HepG2 (cell line): ENCODE data around the gene NUP107. TPM values are rescaled to one million over a fixed set of nuclear protein-coding genes. Genes with fewer than 3 reads are reported as not detected.

ENCODE experiments used
- ATAC-seq: fragments of 200-7000 bp; cut with Tn5 transposase; 3 replicates; pipeline ENCODE4 v1.9.1; 2020; ENCODE audit warnings: mild to moderate bottlenecking, moderate library complexity
- BruUV-seq: library from RNA; stranded (reverse); fragments of 400-500 nt; replicated peaks from 2 replicates; lab custom pipeline; 2021; lab: Mats Ljungman, UMichigan
- CTCF ChIA-PET: fragments of 300-600 bp; formaldehyde crosslinking; extraction: SDS; loops from one replicate; lab custom pipeline; 2021; ENCODE audit warnings: low total read pairs, inconsistent platforms, low intra/inter-chr PET ratio; lab: Yijun Ruan, JAX
- POLR2A ChIA-PET: fragments of 350-600 bp; sonication (Branson Sonifier 250); formaldehyde crosslinking; loops from one replicate; lab custom pipeline; 2020; ENCODE audit warnings: antibody characterized with exemption, inconsistent platforms; lab: Yijun Ruan, JAX
- DNase-seq: peaks from one replicate; pipeline ENCODE4 v3.0.0-alpha.2; 2015; ENCODE audit warnings: low spot score
- FAIRE-seq: peaks from 3 replicates; lab custom pipeline; 2011; peaks lifted over from hg19 to GRCh38; lab: Jason Lieb, UNC
- H2AFZ ChIP-seq: one replicate; pipeline ENCODE4 v1.6.1; 2011; ENCODE audit warnings: low read length, inconsistent platforms
- H3K27ac ChIP-seq: fragments of 300-600 bp; 3 replicates; pipeline ENCODE4 v1.8.0; 2011; ENCODE audit warnings: mixed run types, mild to moderate bottlenecking, mixed read lengths, low read length, inconsistent platforms; ENCODE audit not compliant: insufficient read depth; ENCODE audit errors: extremely low read length
- H3K27me3 ChIP-seq, 2 experiments: fragments of 200-600 bp in 1 of 2; 2 replicates in 1 of 2; 3 replicates in 1 of 2; pipeline versions ENCODE4 v1.6.0 to v1.8.0; 2011; ENCODE audit warnings: low read length in 2 of 2, mild to moderate bottlenecking in 2 of 2, moderate library complexity in 2 of 2, inconsistent platforms in 1 of 2; ENCODE audit not compliant: insufficient read depth in 2 of 2, control insufficient read depth in 1 of 2
- H3K36me3 ChIP-seq, 2 experiments: fragments of 200-600 bp in 1 of 2; replicated peaks in 1 of 2; 2 replicates in 1 of 2; 3 replicates in 1 of 2; pipeline versions ENCODE4 v1.5.1 to v1.8.0; 2011; ENCODE audit warnings: low read length in 2 of 2, inconsistent platforms in 1 of 2; ENCODE audit not compliant: insufficient read depth in 2 of 2, control insufficient read depth in 1 of 2
- H3K4me1 ChIP-seq: 2 replicates; pipeline ENCODE4 v1.5.1; 2012; ENCODE audit warnings: low read length, inconsistent platforms; ENCODE audit not compliant: insufficient read depth
- H3K4me2 ChIP-seq: 2 replicates; pipeline ENCODE4 v1.6.0; 2011; ENCODE audit warnings: low read depth, low read length, inconsistent platforms
- H3K4me3 ChIP-seq, 3 experiments: fragments of 200-600 bp in 1 of 3; sonication (generic), shearing (Covaris generic) in 1 of 3; replicated peaks in 1 of 3; 2 replicates each; pipeline ENCODE4 v1.5.1; 2011 to 2016; ENCODE audit warnings: low read length in 3 of 3, inconsistent platforms in 2 of 3, low read depth in 2 of 3, mild to moderate bottlenecking in 2 of 3, control low read depth in 1 of 3, mixed read lengths in 1 of 3; ENCODE audit not compliant: insufficient read depth in 1 of 3
- H3K79me2 ChIP-seq: one replicate; pipeline ENCODE4 v1.6.1; 2011; ENCODE audit warnings: low read length, inconsistent platforms; ENCODE audit not compliant: insufficient read depth
- H3K9ac ChIP-seq: 2 replicates; pipeline ENCODE4 v1.6.0; 2011; ENCODE audit warnings: mild to moderate bottlenecking, low read depth, low read length, inconsistent platforms; ENCODE audit not compliant: insufficient read depth
- H3K9me3 ChIP-seq: 2 replicates; pipeline ENCODE4 v1.5.1; 2012; ENCODE audit warnings: mild to moderate bottlenecking, low read length
- H4K20me1 ChIP-seq: 2 replicates; pipeline ENCODE4 v1.6.0; 2011; ENCODE audit warnings: inconsistent platforms, mild to moderate bottlenecking, low read length, moderate library complexity; ENCODE audit not compliant: insufficient read depth
- AGO2 ChIP-seq: fragments of 200-400 bp; formaldehyde crosslinking; optimal IDR thresholded peaks from 2 replicates; pipeline ENCODE3; 2017; ENCODE audit warnings: mild to moderate bottlenecking, low read depth, low read length, moderate library complexity
- ELF3 ChIP-seq: IDR thresholded peaks from 2 replicates; pipeline ENCODE4 v1.6.1; 2016; ENCODE audit warnings: missing genetic modification reagents, missing compliant biosample characterization
- MAFK ChIP-seq, 2 experiments: IDR thresholded peaks in 1 of 2; conservative IDR thresholded peaks in 1 of 2; 2 replicates each; pipeline ENCODE4 v1.6.1; 2011; ENCODE audit warnings: improper control_type of control experiment in 2 of 2, low read length in 2 of 2
- SSRP1 ChIP-seq: IDR thresholded peaks from 2 replicates; pipeline ENCODE4 v1.6.1; 2016; ENCODE audit warnings: control low read depth
- ZNF136 ChIP-seq: sonication (generic); formaldehyde crosslinking; IDR thresholded peaks from 2 replicates; pipeline ENCODE4 v1.8.1; 2022; ENCODE audit warnings: low read depth, mild to moderate bottlenecking, moderate library complexity, missing genetic modification reagents
- ZNF670 ChIP-seq: sonication (generic); formaldehyde crosslinking; IDR thresholded peaks from 2 replicates; pipeline ENCODE4 v1.8.0; 2022; ENCODE audit warnings: mild to moderate bottlenecking, missing genetic modification reagents, borderline replicate concordance
- ZNF773 ChIP-seq: sonication (generic); formaldehyde crosslinking; IDR thresholded peaks from 2 replicates; pipeline ENCODE4 v1.4.0; 2020; ENCODE audit warnings: missing genetic modification reagents, borderline replicate concordance
- ZNF790 ChIP-seq: sonication (generic); formaldehyde crosslinking; IDR thresholded peaks from 2 replicates; pipeline ENCODE4 v1.8.0; 2022; ENCODE audit warnings: missing genetic modification reagents, mild to moderate bottlenecking, borderline replicate concordance
- WGBS: methylation state at CpG from one replicate; pipeline ENCODE4 v1.1.6; 2017; ENCODE audit warnings: low lambda C conversion rate; 5-methylcytosine and 5-hydroxymethylcytosine counted together
- in situ Hi-C: cut with HindIII; loops from 2 replicates; pipeline ENCODE4 v1.10.0; 2017; ENCODE audit warnings: low pct_unique_long_range_greater_than_20kb; ENCODE audit not compliant: extremely low pct_ligation_motif_present
- intact Hi-C: fragments of 100-400 bp; cut with micrococcal nuclease; formaldehyde crosslinking; loops from one replicate; pipeline ENCODE4 v1.10.0; 2022; ENCODE audit not compliant: unreplicated experiment
- polyA plus RNA-seq, 8 experiments: library from polyadenylated mRNA; depleted of rRNA in 3 of 8; stranded (reverse) in 7 of 8; unstranded in 1 of 8; fragments of >200 nt; fragmentation: Illumina TruSeq in 4 of 8; extraction: Trizol in 4 of 8; gene quantifications; 2 replicates each; pipeline versions ENCODE4 v1.2.1 to v1.2.3, GENCODE V29; 2011 to 2016; ENCODE audit warnings: low read depth in 4 of 8, missing spikeins in 1 of 8, mixed read lengths in 1 of 8; ENCODE audit not compliant: insufficient read depth in 1 of 8
- total RNA-seq, 5 experiments: library from RNA; depleted of rRNA; stranded (reverse); fragments of >200 nt; fragmentation: Illumina TruSeq; extraction: Trizol; gene quantifications; 2 replicates each; pipeline ENCODE4 v1.2.3, GENCODE V29; 2016; ENCODE audit warnings: low read depth in 1 of 5
- TF ChIP-seq, protein P1 (sequence below): sonication (generic); formaldehyde crosslinking; IDR thresholded peaks from 2 replicates; pipeline ENCODE4 v1.5.1; 2020; ENCODE audit warnings: mild to moderate bottlenecking, missing genetic modification reagents
- TF ChIP-seq, protein P2 (sequence below): sonication (generic); formaldehyde crosslinking; IDR thresholded peaks from 2 replicates; pipeline ENCODE4 v1.4.0; 2020; ENCODE audit warnings: missing genetic modification reagents, borderline replicate concordance
- TF ChIP-seq, protein P3 (sequence below): sonication (generic); formaldehyde crosslinking; IDR thresholded peaks from 2 replicates; pipeline ENCODE4 v1.5.0; 2020; ENCODE audit warnings: missing genetic modification reagents

Gene NUP107
- total and polyA plus RNA-seq, 2 of the 13 experiments (the other 11 are each of a cell fraction or from before 2014, with no cell fraction given): 54.7 to 100 TPM

DNA sequence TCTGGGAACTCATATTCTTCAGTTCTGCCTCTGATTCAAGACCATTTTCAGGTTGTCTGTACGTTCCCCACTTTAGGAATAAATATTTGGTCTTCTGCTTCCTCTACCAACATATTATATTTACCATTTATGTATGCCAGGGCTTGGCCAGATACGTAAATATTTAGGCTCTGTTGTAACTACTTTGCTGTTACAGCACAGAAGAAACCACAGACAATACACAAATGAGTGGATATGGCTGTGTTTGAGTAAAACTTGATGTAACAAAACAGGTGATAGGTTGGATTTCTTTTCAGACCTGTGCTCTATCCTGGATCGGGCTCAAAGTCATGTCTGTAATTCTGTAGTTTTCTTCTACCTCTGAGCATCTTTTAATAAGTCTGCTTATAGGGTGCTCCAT lies 38.6 kb upstream of the NUP107 start:
- 0 out of 2 replicates have a peak, but pooled peaks cover 5% of the 10 kb centered on the region for H4K20me1 ChIP-seq
- no peak overlapping the region for H3K4me3 ChIP-seq
- 91% methylated on average over 3 of the region's 3 CpGs for WGBS
- FAIRE-seq (no peak), DNase-seq (no peak), ATAC-seq (no peak)
- BruUV-seq: no TSS peak
- no peak overlapping the region for H3K9ac ChIP-seq
- POLR2A ChIA-PET: no interaction called here
- intact Hi-C loops: no loop called here
- in situ Hi-C loops: no loop called here
- H3K4me2 ChIP-seq: no peak overlapping the region
- H2AFZ ChIP-seq: no peak overlapping the region
- peaks cover 3 to 27% of the 10 kb centered on the region in 2 experiments for H3K36me3 ChIP-seq
- TF ChIP-seq ELF3 (CRISPR knock-in tag): no peak
- no peak for TF ChIP-seq MAFK (conservative IDR thresholded peaks at IDR 0.05 in 1 of 2, IDR thresholded peaks at IDR 0.05 in 1 of 2; ENCODE audit: low read length in 2 of 2)
- TF ChIP-seq ZNF773 (CRISPR knock-in tag): no peak
- TF ChIP-seq, protein P1, sequence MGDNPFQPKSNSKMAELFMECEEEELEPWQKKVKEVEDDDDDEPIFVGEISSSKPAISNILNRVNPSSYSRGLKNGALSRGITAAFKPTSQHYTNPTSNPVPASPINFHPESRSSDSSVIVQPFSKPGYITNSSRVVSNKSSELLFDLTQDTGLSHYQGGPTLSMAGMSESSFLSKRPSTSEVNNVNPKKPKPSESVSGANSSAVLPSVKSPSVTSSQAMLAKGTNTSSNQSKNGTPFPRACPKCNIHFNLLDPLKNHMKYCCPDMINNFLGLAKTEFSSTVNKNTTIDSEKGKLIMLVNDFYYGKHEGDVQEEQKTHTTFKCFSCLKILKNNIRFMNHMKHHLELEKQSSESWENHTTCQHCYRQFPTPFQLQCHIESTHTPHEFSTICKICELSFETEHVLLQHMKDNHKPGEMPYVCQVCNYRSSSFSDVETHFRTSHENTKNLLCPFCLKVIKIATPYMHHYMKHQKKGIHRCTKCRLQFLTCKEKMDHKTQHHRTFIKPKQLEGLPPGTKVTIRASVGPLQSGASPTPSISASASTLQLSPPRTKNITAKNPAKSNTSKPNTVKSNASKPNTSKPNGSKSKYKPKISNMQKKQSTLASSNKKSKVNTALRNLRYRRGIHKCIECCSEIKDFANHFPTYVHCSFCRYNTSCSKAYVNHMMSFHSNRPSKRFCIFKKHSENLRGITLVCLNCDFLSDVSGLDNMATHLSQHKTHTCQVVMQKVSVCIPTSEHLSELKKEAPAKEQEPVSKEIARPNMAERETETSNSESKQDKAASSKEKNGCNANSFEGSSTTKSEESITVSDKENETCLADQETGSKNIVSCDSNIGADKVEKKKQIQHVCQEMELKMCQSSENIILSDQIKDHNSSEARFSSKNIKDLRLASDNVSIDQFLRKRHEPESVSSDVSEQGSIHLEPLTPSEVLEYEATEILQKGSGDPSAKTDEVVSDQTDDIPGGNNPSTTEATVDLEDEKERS (CRISPR knock-in tag): no peak
- TF ChIP-seq, protein P2, sequence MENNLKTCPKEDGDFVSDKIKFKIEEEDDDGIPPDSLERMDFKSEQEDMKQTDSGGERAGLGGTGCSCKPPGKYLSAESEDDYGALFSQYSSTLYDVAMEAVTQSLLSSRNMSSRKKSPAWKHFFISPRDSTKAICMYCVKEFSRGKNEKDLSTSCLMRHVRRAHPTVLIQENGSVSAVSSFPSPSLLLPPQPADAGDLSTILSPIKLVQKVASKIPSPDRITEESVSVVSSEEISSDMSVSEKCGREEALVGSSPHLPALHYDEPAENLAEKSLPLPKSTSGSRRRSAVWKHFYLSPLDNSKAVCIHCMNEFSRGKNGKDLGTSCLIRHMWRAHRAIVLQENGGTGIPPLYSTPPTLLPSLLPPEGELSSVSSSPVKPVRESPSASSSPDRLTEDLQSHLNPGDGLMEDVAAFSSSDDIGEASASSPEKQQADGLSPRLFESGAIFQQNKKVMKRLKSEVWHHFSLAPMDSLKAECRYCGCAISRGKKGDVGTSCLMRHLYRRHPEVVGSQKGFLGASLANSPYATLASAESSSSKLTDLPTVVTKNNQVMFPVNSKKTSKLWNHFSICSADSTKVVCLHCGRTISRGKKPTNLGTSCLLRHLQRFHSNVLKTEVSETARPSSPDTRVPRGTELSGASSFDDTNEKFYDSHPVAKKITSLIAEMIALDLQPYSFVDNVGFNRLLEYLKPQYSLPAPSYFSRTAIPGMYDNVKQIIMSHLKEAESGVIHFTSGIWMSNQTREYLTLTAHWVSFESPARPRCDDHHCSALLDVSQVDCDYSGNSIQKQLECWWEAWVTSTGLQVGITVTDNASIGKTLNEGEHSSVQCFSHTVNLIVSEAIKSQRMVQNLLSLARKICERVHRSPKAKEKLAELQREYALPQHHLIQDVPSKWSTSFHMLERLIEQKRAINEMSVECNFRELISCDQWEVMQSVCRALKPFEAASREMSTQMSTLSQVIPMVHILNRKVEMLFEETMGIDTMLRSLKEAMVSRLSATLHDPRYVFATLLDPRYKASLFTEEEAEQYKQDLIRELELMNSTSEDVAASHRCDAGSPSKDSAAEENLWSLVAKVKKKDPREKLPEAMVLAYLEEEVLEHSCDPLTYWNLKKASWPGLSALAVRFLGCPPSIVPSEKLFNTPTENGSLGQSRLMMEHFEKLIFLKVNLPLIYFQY (CRISPR knock-in tag): no peak
- no peak for TF ChIP-seq SSRP1 (CRISPR knock-in tag)
- TF ChIP-seq, protein P3, sequence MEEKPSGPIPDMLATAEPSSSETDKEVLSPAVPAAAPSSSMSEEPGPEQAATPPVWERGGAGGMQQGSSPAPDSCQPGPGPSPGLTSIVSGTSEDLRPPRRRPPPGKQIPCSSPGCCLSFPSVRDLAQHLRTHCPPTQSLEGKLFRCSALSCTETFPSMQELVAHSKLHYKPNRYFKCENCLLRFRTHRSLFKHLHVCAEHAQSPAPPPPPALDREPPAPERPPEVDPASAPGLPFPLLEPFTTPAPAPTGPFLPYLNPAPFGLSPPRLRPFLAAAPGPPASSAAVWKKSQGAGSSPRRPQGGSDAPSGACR (CRISPR knock-in tag): no peak
- TF ChIP-seq ZNF136: no peak
- no peak for TF ChIP-seq ZNF790
- no peak for TF ChIP-seq ZNF670 (CRISPR knock-in tag)
- TF ChIP-seq AGO2: no peak
- H3K27me3 ChIP-seq: no peaks in the 10 kb centered on the region
- CTCF ChIA-PET: no interaction called here
- H3K4me1 ChIP-seq: peaks cover 6% of the 10 kb centered on the region; the same call in 1 of the 2 replicates
- H3K27ac ChIP-seq: no peak overlapping the region
- H3K79me2 ChIP-seq: peaks cover 32% of the 10 kb centered on the region
- H3K9me3 ChIP-seq: no peaks in the 10 kb centered on the region
